ENCODE measurements around the gene CCDC146. TPM values are rescaled to one million over a fixed set of nuclear protein-coding genes. Genes with fewer than 3 reads are reported as not detected.

CCDC146 gene
- total RNA-seq, 1 experiment from 2014 or later = 0.72 TPM

DNA sequence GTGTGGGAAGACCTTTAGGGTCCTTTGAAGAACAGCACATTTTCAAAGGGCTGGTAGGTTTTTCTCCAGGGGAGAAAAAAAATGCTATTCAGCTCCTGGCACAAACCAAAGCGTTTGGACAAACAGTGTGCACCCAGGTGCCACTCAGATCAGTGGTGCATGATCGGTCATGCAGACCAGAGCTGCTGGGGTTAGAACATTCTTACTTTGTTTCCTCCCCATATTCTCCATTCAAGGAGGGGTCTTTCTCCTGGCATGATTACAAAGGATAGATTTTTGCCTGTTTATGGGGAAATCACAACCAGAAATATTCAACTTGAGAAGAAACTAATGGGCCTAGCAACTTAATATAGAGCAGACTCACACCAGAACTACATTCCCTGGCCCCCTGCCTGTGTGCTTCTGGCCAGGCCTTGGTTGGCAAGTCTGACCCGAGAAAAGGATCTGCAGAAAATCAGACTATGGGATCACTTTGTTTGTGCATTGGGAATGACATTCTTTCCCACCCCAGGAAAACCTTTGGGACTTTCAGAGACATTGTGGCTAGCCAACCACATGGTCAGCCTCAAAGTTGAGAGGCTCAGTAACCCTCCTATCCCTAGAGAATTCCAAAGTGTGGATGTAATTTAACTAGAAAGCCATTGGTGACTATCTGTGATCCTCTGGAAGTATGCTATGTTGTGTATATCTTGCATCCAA, 159.5 kb downstream of the CCDC146 start:
- Histone ChIP-seq H4K20me1 (ENCODE audit: control insufficient read depth, insufficient read depth, insufficient read length) (no peaks in the 10 kb centered on the region), H3K27ac (ENCODE audit: insufficient read length, low read depth, low read length) (no peak overlapping the region), H4K8ac (replicated peaks; ENCODE audit: insufficient read length, low read depth, low read length) (no peak overlapping the region), H2BK120ac (ENCODE audit: low read depth, low read length, poor library complexity, severe bottlenecking) (no peak overlapping the region), H2AFZ (ENCODE audit: low read length) (no peak overlapping the region), H3K4me1 (ENCODE audit: insufficient read depth, low read length) (no peaks in the 10 kb centered on the region), H3K56ac (ENCODE audit: insufficient read length, low read depth, low read length) (no peak overlapping the region), H3K18ac (ENCODE audit: insufficient read length, low read depth, low read length) (no peak overlapping the region), H3T11ph (ENCODE audit: low read length) (no peak overlapping the region), H3K9me3 (ENCODE audit: control insufficient read depth, low read depth, low read length) (no peaks in the 10 kb centered on the region), H3K4ac (ENCODE audit: low read depth, low read length) (no peak overlapping the region), H3K14ac (ENCODE audit: insufficient read depth, low read length) (no peak overlapping the region), H3K79me1 (ENCODE audit: insufficient read depth, low read depth, low read length, poor library complexity, severe bottlenecking) (no peaks in the 10 kb centered on the region), H2BK12ac (ENCODE audit: insufficient read length, low read depth, low read length) (no peak overlapping the region), H2AK5ac (ENCODE audit: insufficient read length, low read length) (no peak overlapping the region), H3K4me2 (ENCODE audit: insufficient read depth, insufficient read length, low read length) (no peak overlapping the region), H3K23me2 (ENCODE audit: insufficient read length, low read depth, low read length, poor library complexity, severe bottlenecking) (no peaks in the 10 kb centered on the region), H4K91ac (ENCODE audit: insufficient read length, low read depth, low read length) (no peak overlapping the region), H4K5ac (ENCODE audit: insufficient read length, low read depth, low read length) (no peak overlapping the region), H3K27me3 (ENCODE audit: insufficient read depth, low read length) (no peaks in the 10 kb centered on the region), H2BK5ac (ENCODE audit: insufficient read length, low read length) (no peak overlapping the region), H2BK15ac (ENCODE audit: low read depth, low read length) (no peak overlapping the region), H3K9ac (ENCODE audit: extremely low read depth, insufficient read length, low read length) (no peak overlapping the region), H2BK20ac (ENCODE audit: low read depth, low read length, poor library complexity, severe bottlenecking) (no peak overlapping the region), H3K79me2 (ENCODE audit: insufficient read depth, low read length) (no peaks in the 10 kb centered on the region), H3K23ac (ENCODE audit: insufficient read length, low read depth, low read length) (no peak overlapping the region)
- peaks cover 4 to 5% of the 10 kb centered on the region in 2 experiments; a peak in 3 of 4 replicates for H3K4me1 Mint-ChIP-seq
- H3K4me3 Mint-ChIP-seq = no peak overlapping the region
- no peaks in the 10 kb centered on the region; the same call in 1 of the 2 replicates for H3K27me3 Mint-ChIP-seq (ENCODE audit: low read depth)
- no peaks in the 10 kb centered on the region for H3K36me3 Mint-ChIP-seq (ENCODE audit: insufficient read depth in 1 of 3, low read depth in 3 of 3)
- DNase-seq = no peak
- TF ChIP-seq, protein P1, sequence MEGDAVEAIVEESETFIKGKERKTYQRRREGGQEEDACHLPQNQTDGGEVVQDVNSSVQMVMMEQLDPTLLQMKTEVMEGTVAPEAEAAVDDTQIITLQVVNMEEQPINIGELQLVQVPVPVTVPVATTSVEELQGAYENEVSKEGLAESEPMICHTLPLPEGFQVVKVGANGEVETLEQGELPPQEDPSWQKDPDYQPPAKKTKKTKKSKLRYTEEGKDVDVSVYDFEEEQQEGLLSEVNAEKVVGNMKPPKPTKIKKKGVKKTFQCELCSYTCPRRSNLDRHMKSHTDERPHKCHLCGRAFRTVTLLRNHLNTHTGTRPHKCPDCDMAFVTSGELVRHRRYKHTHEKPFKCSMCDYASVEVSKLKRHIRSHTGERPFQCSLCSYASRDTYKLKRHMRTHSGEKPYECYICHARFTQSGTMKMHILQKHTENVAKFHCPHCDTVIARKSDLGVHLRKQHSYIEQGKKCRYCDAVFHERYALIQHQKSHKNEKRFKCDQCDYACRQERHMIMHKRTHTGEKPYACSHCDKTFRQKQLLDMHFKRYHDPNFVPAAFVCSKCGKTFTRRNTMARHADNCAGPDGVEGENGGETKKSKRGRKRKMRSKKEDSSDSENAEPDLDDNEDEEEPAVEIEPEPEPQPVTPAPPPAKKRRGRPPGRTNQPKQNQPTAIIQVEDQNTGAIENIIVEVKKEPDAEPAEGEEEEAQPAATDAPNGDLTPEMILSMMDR (conservative IDR thresholded peaks at IDR 0.05) = no peak
- no peak overlapping the region for H3K27ac Mint-ChIP-seq
- no CpG with 5 or more reads among the region's 3 CpGs for WGBS (ENCODE audit: extremely low coverage, insufficient read length, low lambda C conversion rate)
- H3K9me3 Mint-ChIP-seq = peaks cover 0 to 2% of the 10 kb centered on the region in 2 experiments; a peak in 1 of 5 replicates

Measured in H9 (cell line).